ENCODE results near the gene ABCA3. TPM values are rescaled to one million over a fixed set of nuclear protein-coding genes. Genes with fewer than 3 reads are reported as not detected.

Gene ABCA3
- polyA plus RNA-seq, 1 donor from 2014 or later: 30.7 TPM

DNA sequence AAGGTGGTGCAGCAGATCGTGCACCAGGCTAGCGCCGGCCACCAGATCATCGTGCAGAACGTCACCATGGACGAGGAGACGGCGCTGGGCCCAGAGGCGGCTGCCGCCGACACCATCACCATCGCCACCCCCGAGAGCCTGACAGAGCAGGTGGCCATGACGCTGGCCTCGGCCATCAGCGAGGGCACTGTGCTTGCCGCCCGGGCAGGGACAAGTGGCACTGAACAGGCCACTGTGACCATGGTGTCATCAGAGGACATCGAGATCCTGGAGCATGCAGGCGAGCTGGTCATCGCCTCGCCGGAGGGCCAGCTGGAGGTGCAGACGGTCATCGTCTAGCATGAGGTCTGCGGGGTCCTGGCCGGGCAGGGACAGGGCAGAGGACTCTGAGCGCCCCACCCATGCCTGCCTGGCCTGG, 105.3 kb downstream of the ABCA3 start:
- Histone ChIP-seq H3K36me3 (ENCODE audit: insufficient read depth, low read length) (no peaks in the 10 kb centered on the region), H3K27ac (ENCODE audit: low read length) (no peak overlapping the region), H3K9ac (ENCODE audit: low read length) (no peak overlapping the region), H3K9me2 (ENCODE audit: insufficient read depth, low read length) (no peaks in the 10 kb centered on the region), H4K20me1 (ENCODE audit: insufficient read depth) (no peaks in the 10 kb centered on the region), H3K27me3 (ENCODE audit: insufficient read depth, low read depth, low read length) (peaks cover 15% of the 10 kb centered on the region), H3K4me3 (ENCODE audit: low read length) (no peak overlapping the region), H3F3A (ENCODE audit: insufficient read depth, low read length, poor library complexity, severe bottlenecking) (no peaks in the 10 kb centered on the region), H3K4me2 (ENCODE audit: low read length) (no peak overlapping the region), H3K79me2 (replicated peaks; ENCODE audit: insufficient read depth, low read length) (no peaks in the 10 kb centered on the region), H3K9me3 (ENCODE audit: low read length) (no peaks in the 10 kb centered on the region), H2AFZ (ENCODE audit: low read depth, low read length) (no peak overlapping the region)
- no peak for TF ChIP-seq RAD21 (conservative IDR thresholded peaks at IDR 0.05)
- TF ChIP-seq EZH2 (IDR thresholded peaks at IDR 0.05; ENCODE audit: borderline replicate concordance, insufficient read depth, low read length, poor library complexity, severe bottlenecking): no peak
- no peak for TF ChIP-seq POLR2AphosphoS5 (IDR thresholded peaks at IDR 0.05)
- no peak for TF ChIP-seq MXI1 (conservative IDR thresholded peaks at IDR 0.05; ENCODE audit: poor library complexity, severe bottlenecking)
- no peak for TF ChIP-seq TAF1 (IDR thresholded peaks at IDR 0.05; ENCODE audit: low read depth)
- TF ChIP-seq, protein P1, sequence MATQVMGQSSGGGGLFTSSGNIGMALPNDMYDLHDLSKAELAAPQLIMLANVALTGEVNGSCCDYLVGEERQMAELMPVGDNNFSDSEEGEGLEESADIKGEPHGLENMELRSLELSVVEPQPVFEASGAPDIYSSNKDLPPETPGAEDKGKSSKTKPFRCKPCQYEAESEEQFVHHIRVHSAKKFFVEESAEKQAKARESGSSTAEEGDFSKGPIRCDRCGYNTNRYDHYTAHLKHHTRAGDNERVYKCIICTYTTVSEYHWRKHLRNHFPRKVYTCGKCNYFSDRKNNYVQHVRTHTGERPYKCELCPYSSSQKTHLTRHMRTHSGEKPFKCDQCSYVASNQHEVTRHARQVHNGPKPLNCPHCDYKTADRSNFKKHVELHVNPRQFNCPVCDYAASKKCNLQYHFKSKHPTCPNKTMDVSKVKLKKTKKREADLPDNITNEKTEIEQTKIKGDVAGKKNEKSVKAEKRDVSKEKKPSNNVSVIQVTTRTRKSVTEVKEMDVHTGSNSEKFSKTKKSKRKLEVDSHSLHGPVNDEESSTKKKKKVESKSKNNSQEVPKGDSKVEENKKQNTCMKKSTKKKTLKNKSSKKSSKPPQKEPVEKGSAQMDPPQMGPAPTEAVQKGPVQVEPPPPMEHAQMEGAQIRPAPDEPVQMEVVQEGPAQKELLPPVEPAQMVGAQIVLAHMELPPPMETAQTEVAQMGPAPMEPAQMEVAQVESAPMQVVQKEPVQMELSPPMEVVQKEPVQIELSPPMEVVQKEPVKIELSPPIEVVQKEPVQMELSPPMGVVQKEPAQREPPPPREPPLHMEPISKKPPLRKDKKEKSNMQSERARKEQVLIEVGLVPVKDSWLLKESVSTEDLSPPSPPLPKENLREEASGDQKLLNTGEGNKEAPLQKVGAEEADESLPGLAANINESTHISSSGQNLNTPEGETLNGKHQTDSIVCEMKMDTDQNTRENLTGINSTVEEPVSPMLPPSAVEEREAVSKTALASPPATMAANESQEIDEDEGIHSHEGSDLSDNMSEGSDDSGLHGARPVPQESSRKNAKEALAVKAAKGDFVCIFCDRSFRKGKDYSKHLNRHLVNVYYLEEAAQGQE (IDR thresholded peaks at IDR 0.05; ENCODE audit: borderline replicate concordance): no peak
- TF ChIP-seq SMC3 (conservative IDR thresholded peaks at IDR 0.05; ENCODE audit: poor library complexity): no peak
- TF ChIP-seq EP300 (conservative IDR thresholded peaks at IDR 0.05; ENCODE audit: poor library complexity, severe bottlenecking): no peak
- TF ChIP-seq CTCF (IDR thresholded peaks at IDR 0.05; ENCODE audit: poor library complexity, severe bottlenecking): no peak

DNA sequence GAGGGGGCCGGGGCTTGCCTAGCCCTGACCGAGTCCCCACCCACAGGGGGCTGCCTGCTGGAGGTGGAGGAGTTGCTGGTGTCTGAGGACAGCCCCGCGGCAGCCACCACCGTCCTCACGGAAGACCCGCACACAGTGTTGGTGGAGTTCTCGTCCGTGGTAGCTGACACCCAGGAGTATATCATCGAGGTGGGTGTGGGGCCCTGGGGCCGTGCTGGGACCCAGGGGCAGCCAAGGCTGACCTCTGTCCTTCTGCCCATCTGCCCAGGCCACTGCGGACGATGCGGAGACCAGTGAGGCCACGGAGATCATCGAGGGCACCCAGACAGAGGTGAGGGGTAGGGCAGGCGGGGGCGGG, 105.7 kb downstream of the ABCA3 start:
- Histone ChIP-seq H3K27me3 (ENCODE audit: insufficient read depth, low read depth, low read length) (peaks cover 15% of the 10 kb centered on the region), H3K4me3 (ENCODE audit: low read length) (no peak overlapping the region), H3K36me3 (ENCODE audit: insufficient read depth, low read length) (no peaks in the 10 kb centered on the region), H3K9me3 (ENCODE audit: low read length) (no peaks in the 10 kb centered on the region), H3K79me2 (replicated peaks; ENCODE audit: insufficient read depth, low read length) (no peaks in the 10 kb centered on the region), H2AFZ (ENCODE audit: low read depth, low read length) (no peak overlapping the region), H3K9me2 (ENCODE audit: insufficient read depth, low read length) (no peaks in the 10 kb centered on the region), H3K4me2 (ENCODE audit: low read length) (no peak overlapping the region), H3K9ac (ENCODE audit: low read length) (no peak overlapping the region), H3F3A (ENCODE audit: insufficient read depth, low read length, poor library complexity, severe bottlenecking) (no peaks in the 10 kb centered on the region), H4K20me1 (ENCODE audit: insufficient read depth) (no peaks in the 10 kb centered on the region), H3K27ac (ENCODE audit: low read length) (no peak overlapping the region)
- TF ChIP-seq RAD21 (conservative IDR thresholded peaks at IDR 0.05): no peak
- no peak for TF ChIP-seq CTCF (IDR thresholded peaks at IDR 0.05; ENCODE audit: poor library complexity, severe bottlenecking)
- TF ChIP-seq SMC3 (conservative IDR thresholded peaks at IDR 0.05; ENCODE audit: poor library complexity): no peak
- no peak for TF ChIP-seq TAF1 (IDR thresholded peaks at IDR 0.05; ENCODE audit: low read depth)
- no peak for TF ChIP-seq POLR2AphosphoS5 (IDR thresholded peaks at IDR 0.05)
- no peak for TF ChIP-seq EZH2 (IDR thresholded peaks at IDR 0.05; ENCODE audit: borderline replicate concordance, insufficient read depth, low read length, poor library complexity, severe bottlenecking)
- TF ChIP-seq, protein P1 (IDR thresholded peaks at IDR 0.05; ENCODE audit: borderline replicate concordance): no peak
- no peak for TF ChIP-seq MXI1 (conservative IDR thresholded peaks at IDR 0.05; ENCODE audit: poor library complexity, severe bottlenecking)
